ENCODE measurements around the gene VSTM2L. TPM values are rescaled to one million over a fixed set of nuclear protein-coding genes. Genes with fewer than 3 reads are reported as not detected.
A peak's percentile ranks its signal among the peaks of the same experiment; 100 is the strongest.
"Not testable (repeated sequence)": the region's sequence is repeated elsewhere in the genome, so short reads cannot be mapped to it uniquely, and the experiment has no call there.

Gene VSTM2L, protein sequence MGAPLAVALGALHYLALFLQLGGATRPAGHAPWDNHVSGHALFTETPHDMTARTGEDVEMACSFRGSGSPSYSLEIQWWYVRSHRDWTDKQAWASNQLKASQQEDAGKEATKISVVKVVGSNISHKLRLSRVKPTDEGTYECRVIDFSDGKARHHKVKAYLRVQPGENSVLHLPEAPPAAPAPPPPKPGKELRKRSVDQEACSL
- 4.8 and 5.1 TPM in 2 replicates for polyA plus RNA-seq (2012; rRNA removed)
- polyA plus RNA-seq (2012; cell fraction: cytosol; rRNA removed): 3.4 and 5.6 TPM in 2 replicates
- 3.8 and 5.2 TPM in 2 replicates for polyA plus RNA-seq (2012; cell fraction: nucleus; rRNA removed)

DNA sequence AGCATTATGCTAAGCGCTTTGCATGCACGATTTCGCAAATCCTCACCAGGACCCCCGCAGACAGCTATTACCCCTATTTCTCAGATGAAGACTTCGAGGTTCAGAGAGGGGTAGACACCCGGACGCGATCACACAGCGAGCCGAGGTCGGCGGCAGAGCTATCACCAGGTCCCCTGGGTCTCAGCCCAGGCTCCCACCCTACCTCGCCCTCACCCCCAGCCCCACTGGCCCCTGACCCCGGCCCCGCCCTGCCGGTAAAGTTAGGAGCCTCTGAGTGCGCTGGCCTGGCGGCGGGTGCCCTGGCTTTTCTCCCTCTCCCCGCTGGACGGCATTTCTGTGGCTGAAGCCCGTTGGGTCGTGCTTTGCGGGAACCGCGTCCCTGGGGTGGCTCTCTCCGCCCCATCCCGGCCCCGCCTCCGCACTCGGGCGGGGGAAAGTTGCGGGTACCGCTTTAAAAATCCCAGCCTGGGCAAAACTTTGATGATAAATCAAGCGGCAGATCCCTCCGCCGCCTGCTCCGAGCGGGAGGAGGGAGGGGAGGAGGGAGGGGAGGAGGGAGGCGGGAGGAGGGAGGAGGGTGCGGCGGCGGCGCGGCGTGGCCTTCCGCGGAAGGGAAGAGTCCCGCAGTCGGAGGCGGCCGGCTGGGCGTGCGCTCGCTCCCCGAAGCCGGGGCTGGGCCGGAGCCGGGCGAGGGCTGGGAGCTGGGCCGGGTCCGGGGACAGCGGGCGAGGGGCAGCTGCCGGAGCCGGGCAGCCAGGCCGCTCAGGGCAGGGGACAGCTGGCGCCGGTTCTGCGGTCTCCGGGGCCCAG is at the start of gene VSTM2L:
VSTM2L (plus strand) TSS at position 624 of the 810 bp plus-strand sequence. CDS start 224 bp downstream, outside the sequence.
- TF ChIP-seq RFX5 (IDR thresholded peaks at IDR 0.05; ENCODE audit: low read length): no peak
- TF ChIP-seq, protein P1, sequence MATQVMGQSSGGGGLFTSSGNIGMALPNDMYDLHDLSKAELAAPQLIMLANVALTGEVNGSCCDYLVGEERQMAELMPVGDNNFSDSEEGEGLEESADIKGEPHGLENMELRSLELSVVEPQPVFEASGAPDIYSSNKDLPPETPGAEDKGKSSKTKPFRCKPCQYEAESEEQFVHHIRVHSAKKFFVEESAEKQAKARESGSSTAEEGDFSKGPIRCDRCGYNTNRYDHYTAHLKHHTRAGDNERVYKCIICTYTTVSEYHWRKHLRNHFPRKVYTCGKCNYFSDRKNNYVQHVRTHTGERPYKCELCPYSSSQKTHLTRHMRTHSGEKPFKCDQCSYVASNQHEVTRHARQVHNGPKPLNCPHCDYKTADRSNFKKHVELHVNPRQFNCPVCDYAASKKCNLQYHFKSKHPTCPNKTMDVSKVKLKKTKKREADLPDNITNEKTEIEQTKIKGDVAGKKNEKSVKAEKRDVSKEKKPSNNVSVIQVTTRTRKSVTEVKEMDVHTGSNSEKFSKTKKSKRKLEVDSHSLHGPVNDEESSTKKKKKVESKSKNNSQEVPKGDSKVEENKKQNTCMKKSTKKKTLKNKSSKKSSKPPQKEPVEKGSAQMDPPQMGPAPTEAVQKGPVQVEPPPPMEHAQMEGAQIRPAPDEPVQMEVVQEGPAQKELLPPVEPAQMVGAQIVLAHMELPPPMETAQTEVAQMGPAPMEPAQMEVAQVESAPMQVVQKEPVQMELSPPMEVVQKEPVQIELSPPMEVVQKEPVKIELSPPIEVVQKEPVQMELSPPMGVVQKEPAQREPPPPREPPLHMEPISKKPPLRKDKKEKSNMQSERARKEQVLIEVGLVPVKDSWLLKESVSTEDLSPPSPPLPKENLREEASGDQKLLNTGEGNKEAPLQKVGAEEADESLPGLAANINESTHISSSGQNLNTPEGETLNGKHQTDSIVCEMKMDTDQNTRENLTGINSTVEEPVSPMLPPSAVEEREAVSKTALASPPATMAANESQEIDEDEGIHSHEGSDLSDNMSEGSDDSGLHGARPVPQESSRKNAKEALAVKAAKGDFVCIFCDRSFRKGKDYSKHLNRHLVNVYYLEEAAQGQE (IDR thresholded peaks at IDR 0.05; ENCODE audit: low read depth, low read length): 0 out of 2 replicates have a peak, but pooled peaks have one; percentile 5
- TF ChIP-seq RAD21 (IDR thresholded peaks at IDR 0.05; ENCODE audit: low read length): 0 out of 2 replicates have a peak, but pooled peaks have one; percentile 1
- TF ChIP-seq TCF12 (IDR thresholded peaks at IDR 0.05): no peak
- TF ChIP-seq, protein P2, sequence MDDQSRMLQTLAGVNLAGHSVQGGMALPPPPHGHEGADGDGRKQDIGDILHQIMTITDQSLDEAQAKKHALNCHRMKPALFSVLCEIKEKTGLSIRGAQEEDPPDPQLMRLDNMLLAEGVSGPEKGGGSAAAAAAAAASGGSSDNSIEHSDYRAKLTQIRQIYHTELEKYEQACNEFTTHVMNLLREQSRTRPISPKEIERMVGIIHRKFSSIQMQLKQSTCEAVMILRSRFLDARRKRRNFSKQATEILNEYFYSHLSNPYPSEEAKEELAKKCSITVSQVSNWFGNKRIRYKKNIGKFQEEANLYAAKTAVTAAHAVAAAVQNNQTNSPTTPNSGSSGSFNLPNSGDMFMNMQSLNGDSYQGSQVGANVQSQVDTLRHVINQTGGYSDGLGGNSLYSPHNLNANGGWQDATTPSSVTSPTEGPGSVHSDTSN (IDR thresholded peaks at IDR 0.05): peak; percentile 59
- TF ChIP-seq TAF1 (IDR thresholded peaks at IDR 0.05; ENCODE audit: borderline replicate concordance, low read depth, low read length): peak; percentile 28; the same call in 1 of the 2 replicates
- Histone ChIP-seq H3K9ac (peak within 1 kb of the TSS; percentile 25; the same call in 1 of the 2 replicates), H2AFZ (ENCODE audit: low read depth) (peak within 1 kb of the TSS; percentile 83; the same call in 1 of the 2 replicates), H3K4me3 (ENCODE audit: low read depth in 2 of 2, low read length in 1 of 2) (peak within 1 kb of the TSS; percentile 57 to 60), H3K27me3 (ENCODE audit: insufficient read depth) (no peaks in the 10 kb centered on the region), H3K36me3 (replicated peaks in 1 of 2; ENCODE audit: control insufficient read depth in 1 of 2, insufficient read depth in 2 of 2, low read length in 1 of 2) (no peaks in the 10 kb centered on the region), H3F3A (replicated peaks; ENCODE audit: insufficient read depth) (no peaks in the 10 kb centered on the region), H3K9me2 (no peaks in the 10 kb centered on the region), H3K9me3 (no peaks in the 10 kb centered on the region), H3K4me2 (peak within 1 kb of the TSS; percentile 74), H3K79me2 (ENCODE audit: insufficient read depth) (no peaks in the 10 kb centered on the region), H4K20me1 (ENCODE audit: insufficient read depth) (no peaks in the 10 kb centered on the region), H3K4me1 (ENCODE audit: control insufficient read depth in 1 of 2, insufficient read depth in 2 of 2, low read depth in 1 of 2, low read length in 1 of 2) (peaks cover 17 to 29% of the 10 kb centered on the region in 2 experiments; a peak in 2 of 4 replicates), H3K27ac (ENCODE audit: low read depth in 2 of 2, low read length in 1 of 2) (no peak within 1 kb of the TSS)
- CTCF ChIA-PET: interaction anchor here (0.6 to 3.3 kb wide), 33 partner anchors 8 to 338 kb away, joined by 3 to 50 read pairs (median 5); partner anchors contain the start of genes RPRD1B and TTI1
- 9% methylated on average over 18 of the region's 71 CpGs for WGBS (ENCODE audit: low lambda C conversion rate)
- DNase-seq: peak; percentile 88
- POLR2A ChIA-PET: no interaction called here

DNA sequence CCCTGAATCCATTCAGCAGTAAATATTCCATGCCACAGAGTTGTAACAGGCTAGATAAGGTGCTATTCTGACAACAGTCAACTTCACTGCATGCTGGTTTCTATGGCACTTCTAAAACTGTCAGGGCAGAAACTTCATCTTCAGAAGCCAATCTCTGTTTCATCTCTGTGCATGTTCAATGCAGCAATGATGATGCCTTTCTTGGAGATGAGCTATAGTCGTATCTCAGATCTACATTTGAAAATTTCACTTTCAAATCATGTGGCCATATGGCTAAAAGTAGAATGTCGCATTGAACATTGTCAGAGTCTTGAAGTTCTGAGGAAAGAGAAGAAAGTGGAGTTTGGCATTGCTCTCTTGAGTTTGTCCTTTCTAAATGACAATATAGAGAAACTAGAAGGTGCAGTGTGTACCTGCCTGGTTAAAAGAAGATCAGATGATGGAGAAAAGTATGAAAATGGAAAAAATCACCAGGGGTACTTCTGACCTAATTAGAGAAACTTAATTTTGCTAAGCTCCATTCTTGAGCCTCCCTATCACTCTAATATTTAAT is 49.0 kb upstream of the VSTM2L start:
- H3K9me2 ChIP-seq: no peaks in the 10 kb centered on the region
- H3K4me2 ChIP-seq: no peak overlapping the region
- TF ChIP-seq, protein P3, sequence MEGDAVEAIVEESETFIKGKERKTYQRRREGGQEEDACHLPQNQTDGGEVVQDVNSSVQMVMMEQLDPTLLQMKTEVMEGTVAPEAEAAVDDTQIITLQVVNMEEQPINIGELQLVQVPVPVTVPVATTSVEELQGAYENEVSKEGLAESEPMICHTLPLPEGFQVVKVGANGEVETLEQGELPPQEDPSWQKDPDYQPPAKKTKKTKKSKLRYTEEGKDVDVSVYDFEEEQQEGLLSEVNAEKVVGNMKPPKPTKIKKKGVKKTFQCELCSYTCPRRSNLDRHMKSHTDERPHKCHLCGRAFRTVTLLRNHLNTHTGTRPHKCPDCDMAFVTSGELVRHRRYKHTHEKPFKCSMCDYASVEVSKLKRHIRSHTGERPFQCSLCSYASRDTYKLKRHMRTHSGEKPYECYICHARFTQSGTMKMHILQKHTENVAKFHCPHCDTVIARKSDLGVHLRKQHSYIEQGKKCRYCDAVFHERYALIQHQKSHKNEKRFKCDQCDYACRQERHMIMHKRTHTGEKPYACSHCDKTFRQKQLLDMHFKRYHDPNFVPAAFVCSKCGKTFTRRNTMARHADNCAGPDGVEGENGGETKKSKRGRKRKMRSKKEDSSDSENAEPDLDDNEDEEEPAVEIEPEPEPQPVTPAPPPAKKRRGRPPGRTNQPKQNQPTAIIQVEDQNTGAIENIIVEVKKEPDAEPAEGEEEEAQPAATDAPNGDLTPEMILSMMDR (IDR thresholded peaks at IDR 0.05): no peak
- TF ChIP-seq, protein P4, sequence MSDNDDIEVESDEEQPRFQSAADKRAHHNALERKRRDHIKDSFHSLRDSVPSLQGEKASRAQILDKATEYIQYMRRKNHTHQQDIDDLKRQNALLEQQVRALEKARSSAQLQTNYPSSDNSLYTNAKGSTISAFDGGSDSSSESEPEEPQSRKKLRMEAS (IDR thresholded peaks at IDR 0.05; ENCODE audit: low read depth): no peak
- TF ChIP-seq NFIC (IDR thresholded peaks at IDR 0.05; ENCODE audit: borderline replicate concordance): no peak
- no peaks in the 10 kb centered on the region; a peak in 1 of 4 replicates for H3K4me1 ChIP-seq (ENCODE audit: control insufficient read depth in 1 of 2, insufficient read depth in 2 of 2, low read depth in 1 of 2, low read length in 1 of 2)
- 96% methylated on average over 2 of the region's 2 CpGs for WGBS (ENCODE audit: low lambda C conversion rate)
- no peak overlapping the region for H3K4me3 ChIP-seq (ENCODE audit: low read depth in 2 of 2, low read length in 1 of 2)
- no peak for DNase-seq
- ChIA-PET POLR2A (no interaction called here), CTCF (no interaction called here)
- peaks cover 0 to 28% of the 10 kb centered on the region in 2 experiments for H3K36me3 ChIP-seq (replicated peaks in 1 of 2; ENCODE audit: control insufficient read depth in 1 of 2, insufficient read depth in 2 of 2, low read length in 1 of 2)
- no peak overlapping the region for H3K27ac ChIP-seq (ENCODE audit: low read depth in 2 of 2, low read length in 1 of 2)
- H3K79me2 ChIP-seq (ENCODE audit: insufficient read depth): no peaks in the 10 kb centered on the region
- no peaks in the 10 kb centered on the region for H3K9me3 ChIP-seq
- no peaks in the 10 kb centered on the region for H3F3A ChIP-seq (replicated peaks; ENCODE audit: insufficient read depth)
- H3K27me3 ChIP-seq (ENCODE audit: insufficient read depth): no peaks in the 10 kb centered on the region
- H3K9ac ChIP-seq: no peak overlapping the region
- H2AFZ ChIP-seq (ENCODE audit: low read depth): no peak overlapping the region
- no peaks in the 10 kb centered on the region for H4K20me1 ChIP-seq (ENCODE audit: insufficient read depth)

DNA sequence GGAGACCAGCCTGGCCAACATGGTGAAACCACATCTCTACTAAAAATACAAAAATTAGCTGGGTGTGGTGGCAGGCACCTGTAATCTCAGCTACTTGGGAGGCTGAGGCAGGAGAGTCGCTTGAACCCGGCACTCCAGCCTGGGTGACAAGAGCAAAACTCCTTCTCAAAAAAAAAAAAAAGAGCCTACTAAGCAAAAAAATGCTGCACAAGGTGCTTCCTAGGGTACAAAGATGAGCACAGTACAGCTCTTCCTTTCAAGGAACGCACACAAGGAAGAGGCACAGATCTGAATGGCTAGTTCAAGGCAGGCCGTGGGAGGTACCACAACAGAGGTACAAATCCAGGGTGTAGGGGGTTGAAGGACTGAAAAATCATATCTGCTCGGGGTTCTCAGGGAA is 46.9 kb upstream of the VSTM2L start:
- CTCF ChIA-PET; H3K4me1 ChIP-seq (ENCODE audit: control insufficient read depth in 1 of 2, insufficient read depth in 2 of 2, low read depth in 1 of 2, low read length in 1 of 2); H3K4me2 ChIP-seq; H3K9me3 ChIP-seq; H3K27me3 ChIP-seq (ENCODE audit: insufficient read depth); H2AFZ ChIP-seq (ENCODE audit: low read depth); H4K20me1 ChIP-seq (ENCODE audit: insufficient read depth); H3F3A ChIP-seq (replicated peaks; ENCODE audit: insufficient read depth); H3K9me2 ChIP-seq; H3K9ac ChIP-seq; DNase-seq; H3K79me2 ChIP-seq (ENCODE audit: insufficient read depth); H3K4me3 ChIP-seq (ENCODE audit: low read depth in 2 of 2, low read length in 1 of 2); H3K27ac ChIP-seq (ENCODE audit: low read depth in 2 of 2, low read length in 1 of 2); POLR2A ChIA-PET: not testable (repeated sequence)
- WGBS (ENCODE audit: low lambda C conversion rate): 98% methylated on average over 5 of the region's 5 CpGs
- peaks cover 3 to 36% of the 10 kb centered on the region in 2 experiments for H3K36me3 ChIP-seq (replicated peaks in 1 of 2; ENCODE audit: control insufficient read depth in 1 of 2, insufficient read depth in 2 of 2, low read length in 1 of 2)

All from SK-N-SH (cell line).